ENCODE measurements around the gene ZCCHC13.

GRCh38 chrX:74318672-74319071 is 14.7 kb downstream of the ZCCHC13 start:
- TF ChIP-seq CTCF (IDR thresholded peaks at IDR 0.05; ENCODE audit: insufficient read depth, low read length), result no peak
- TF ChIP-seq POLR2AphosphoS5 (IDR thresholded peaks at IDR 0.05; ENCODE audit: low read depth), result no peak

All from HL-60 (cell line).